Heart left ventricle (tissue), 16 donors: ENCODE data around the gene ACSS1. TPM values are rescaled to one million over a fixed set of nuclear protein-coding genes. Genes with fewer than 3 reads are reported as not detected.

Experiments used
- ATAC-seq, 4 donors: fragments of 200-7000 bp; cut with Tn5 transposase; one replicate each; pipeline ENCODE4 v1.9.1; 2020 to 2022; ENCODE audit warnings: moderate library complexity in 4 of 4, mild to moderate bottlenecking in 3 of 4, moderate number of reproducible peaks in 1 of 4
- DNase-seq, 5 donors: peaks; one replicate each; pipeline ENCODE4 v3.0.0-alpha.2; 2020
- H3K27ac ChIP-seq, 12 donors: fragments of 200-600 bp; sonication (generic) in 4 of 12; one replicate each; pipeline versions ENCODE4 v1.5.0 to v1.8.0; 2016 to 2022; ENCODE audit warnings: mild to moderate bottlenecking in 2 of 12
- H3K27me3 ChIP-seq, 9 donors: fragments of 200-600 bp; sonication (generic) in 2 of 9; one replicate each; pipeline versions ENCODE4 v1.5.1 to v1.8.0; 2016 to 2022; ENCODE audit warnings: mild to moderate bottlenecking in 3 of 9
- H3K36me3 ChIP-seq, 9 donors: fragments of 200-600 bp; sonication (generic) in 2 of 9; one replicate each; pipeline versions ENCODE4 v1.5.0 to v1.8.0; 2018 to 2022; ENCODE audit warnings: mild to moderate bottlenecking in 2 of 9
- H3K4me1 ChIP-seq, 12 donors: fragments of 200-600 bp; sonication (generic) in 4 of 12; one replicate each; pipeline versions ENCODE4 v1.5.0 to v1.8.0; 2016 to 2022; ENCODE audit warnings: mild to moderate bottlenecking in 3 of 12
- H3K4me3 ChIP-seq, 12 donors: fragments of 200-600 bp; sonication (generic) in 4 of 12; one replicate each; pipeline versions ENCODE4 v1.5.0 to v1.8.0; 2017 to 2022; ENCODE audit warnings: mild to moderate bottlenecking in 9 of 12, moderate library complexity in 4 of 12
- H3K9me3 ChIP-seq, 12 donors: fragments of 200-600 bp; sonication (generic) in 4 of 12; one replicate each; pipeline versions ENCODE4 v1.5.0 to v1.8.0; 2016 to 2022; ENCODE audit warnings: mild to moderate bottlenecking in 1 of 12
- CTCF ChIP-seq, 12 donors: fragments of 200-600 bp; sonication (generic) in 4 of 12; IDR thresholded peaks; one replicate each; pipeline versions ENCODE4 v1.5.0 to v1.8.0; 2018 to 2022; ENCODE audit warnings: antibody characterized with exemption in 12 of 12, mild to moderate bottlenecking in 5 of 12
- POLR2A ChIP-seq, 2 donors: fragments of 450-650 bp; IDR thresholded peaks; one replicate each; pipeline ENCODE4 v1.6.1; 2017; ENCODE audit warnings: antibody characterized with exemption in 2 of 2, mild to moderate bottlenecking in 2 of 2, moderate library complexity in 2 of 2
- WGBS, 4 donors: extraction: QIAGEN DNeasy Blood & Tissue Kit in 2 of 4; methylation state at CpG; one replicate each; pipeline versions ENCODE4 v1.1.5 to v1.1.7; 2013 to 2018; 5-methylcytosine and 5-hydroxymethylcytosine counted together
- intact Hi-C, 10 donors: fragments of 100-400 bp; cut with DNase I; formaldehyde crosslinking; loops; one replicate each; pipeline versions ENCODE4 v1.11.1 to v1.14.2; 2022
- polyA plus RNA-seq, 2 donors: library from polyadenylated mRNA; stranded (reverse); fragments of 200-250 nt; gene quantifications; one replicate each; pipeline ENCODE4 v1.2.3, GENCODE V29; 2013
- total RNA-seq, 9 donors: library from RNA; depleted of rRNA in 2 of 9; stranded (reverse); fragments of >200 nt in 2 of 9; fragmentation: NEBNext Ultra II Directional in 3 of 9; extraction: Animal tissue kit (Norgen Biotek cat#: 25700) in 3 of 9; gene quantifications; one replicate each; pipeline versions ENCODE4 v1.1.0 to v1.2.4, GENCODE V29; 2016 to 2023
- donor health status: ischemic (EF 13 %, LVEDD 7.1; RV severe dilation, severe dysfunction).
- donor health status: healthy with polysubstance abuse.
- donor health status: DM: no; HTN: yes; CAD: no.
- donor health status: DM: no; HTN: no; CAD: no.
- donor health status: ischemic (EF 25% LVEDD 6.9; RV normal size, moderate dysfunction).
- donor health status: ischemic (EF 25% LVEDD 5.7; RV mildly dilated, moderate dysfunction).
- donor health status: healthy.
- donor health status: DM: yes; HTN: yes; CAD: no.
- donor health status: ischemic (EF 35%, LVEDD 5.7; RV mildly dilated, moderate dysfunction).
- donor health status: nonischemic (EF 11% LVEDD 7.7; RV severe dilation, severe dysfunction).
- donor health status: DM: yes; HTN: yes; CAD: no.
- donor health status: PGD.
- donor health status: ischemic (EF 29% LVEDD 5.4; RV normal size, mild dysfunction).
- donor health status: nonischemic (EF 23%, LVEDD 6.1; RV moderate dilation, normal function).

Gene ACSS1
- total and polyA plus RNA-seq, 11 donors: 43.5 to 177 (median 81.4) TPM

- Histone ChIP-seq H3K9me3 (no peaks in the 10 kb centered on the region), H3K27me3 (no peaks in the 10 kb centered on the region), H3K27ac (peak overlapping the region in 1 of 12 donors; percentile 70), H3K4me1 (peaks cover 0 to 5% (median 0%) of the 10 kb centered on the region in 12 donors), H3K4me3 (no peak overlapping the region), H3K36me3 (peaks cover 0 to 93% (median 64%) of the 10 kb centered on the region in 9 donors)
- intact Hi-C loops: loop anchor here in 1 of 10 donors (10.0 kb wide), 1 partner anchor 53 kb away; no protein-coding TSS in a partner anchor
- no peak for DNase-seq
- TF ChIP-seq CTCF (IDR thresholded peaks at IDR 0.05) (no peak), POLR2A (IDR thresholded peaks at IDR 0.05) (no peak)
- ATAC-seq: no peak
- WGBS, 4 donors: 81 to 92% (median 90%) methylated on average over 20 of the region's 20 CpGs
These were observed 96.4 kb downstream of the ACSS1 start for GRCh38 chr20:24961384-24962181.

GRCh38 chr20:24960861-24961260 is 97.1 kb downstream of the ACSS1 start:
- Histone ChIP-seq H3K9me3 (no peaks in the 10 kb centered on the region), H3K4me3 (no peak overlapping the region), H3K36me3 (peaks cover 0 to 93% (median 61%) of the 10 kb centered on the region in 9 donors), H3K4me1 (peaks cover 0 to 5% (median 0%) of the 10 kb centered on the region in 12 donors), H3K27ac (peak overlapping the region in 2 of 12 donors; percentile 2 to 70), H3K27me3 (no peaks in the 10 kb centered on the region)
- TF ChIP-seq CTCF (IDR thresholded peaks at IDR 0.05) (no peak), POLR2A (IDR thresholded peaks at IDR 0.05) (no peak)
- DNase-seq: no peak
- 73 to 84% (median 81%) methylated on average over 2 of the region's 2 CpGs for WGBS, 4 donors
- ATAC-seq: no peak
- intact Hi-C loops: loop anchor here in 1 of 10 donors (10.0 kb wide), 1 partner anchor 54 kb away; no protein-coding TSS in a partner anchor

GRCh38 chr20:24960302-24960801 is 97.6 kb downstream of the ACSS1 start:
- Histone ChIP-seq H3K36me3 (peaks cover 0 to 91% (median 55%) of the 10 kb centered on the region in 9 donors), H3K27me3 (no peaks in the 10 kb centered on the region), H3K9me3 (no peaks in the 10 kb centered on the region), H3K27ac (peak overlapping the region in 2 of 12 donors; percentile 2 to 70), H3K4me3 (no peak overlapping the region), H3K4me1 (peaks cover 0 to 5% (median 0%) of the 10 kb centered on the region in 12 donors)
- 94 to 98% (median 95%) methylated on average over 8 to 10 of the region's 10 CpGs for WGBS, 4 donors
- no peak for ATAC-seq
- TF ChIP-seq CTCF (IDR thresholded peaks at IDR 0.05): no peak
- TF ChIP-seq POLR2A (IDR thresholded peaks at IDR 0.05): no peak
- intact Hi-C loops: loop anchor here in 1 of 10 donors (10.0 kb wide), 1 partner anchor 54 kb away; no protein-coding TSS in a partner anchor
- DNase-seq: no peak
